GM12891 (cell line): Measurements from ENCODE around the gene PPIP5K1.

ENCODE experiments used
- DNase-seq: peaks from one replicate; pipeline ENCODE4 v3.0.0; 2011; ENCODE audit warnings: low spot score; ENCODE audit not compliant: insufficient read length
- FAIRE-seq: peaks from 2 replicates; lab custom pipeline; 2011; peaks lifted over from hg19 to GRCh38; lab: Jason Lieb, UNC
- PAX5 ChIP-seq: IDR thresholded peaks from 2 replicates; pipeline ENCODE4 v1.6.1; 2011; ENCODE audit warnings: low read length, moderate library complexity, mild to moderate bottlenecking; ENCODE audit not compliant: insufficient read depth, severe bottlenecking
- POLR2A ChIP-seq: IDR thresholded peaks from 2 replicates; pipeline ENCODE4 v1.6.1; 2011; ENCODE audit warnings: low read depth, low read length, control low read depth
- POLR2AphosphoS5 ChIP-seq: IDR thresholded peaks from 2 replicates; pipeline ENCODE4 v1.6.1; 2011; ENCODE audit warnings: low read depth, low read length, control low read depth
- POU2F2 ChIP-seq: IDR thresholded peaks from 2 replicates; pipeline ENCODE4 v1.6.1; 2011; ENCODE audit warnings: low read depth, mild to moderate bottlenecking, control low read depth, low read length, moderate library complexity
- SPI1 ChIP-seq: IDR thresholded peaks from 2 replicates; pipeline ENCODE4 v1.6.1; 2011; ENCODE audit warnings: low read depth, low read length, control low read depth
- TAF1 ChIP-seq: IDR thresholded peaks from 2 replicates; pipeline ENCODE4 v1.6.1; 2011; ENCODE audit warnings: low read depth, low read length, control low read depth

Gene PPIP5K1

GRCh38 chr15:43499635-43500034 is 90.4 kb downstream of the PPIP5K1 start:
- FAIRE-seq (no peak), DNase-seq (no peak)
- TF ChIP-seq TAF1 (no peak), POLR2A (no peak), SPI1 (no peak), POU2F2 (no peak), PAX5 (no peak), POLR2AphosphoS5 (no peak)

DNA sequence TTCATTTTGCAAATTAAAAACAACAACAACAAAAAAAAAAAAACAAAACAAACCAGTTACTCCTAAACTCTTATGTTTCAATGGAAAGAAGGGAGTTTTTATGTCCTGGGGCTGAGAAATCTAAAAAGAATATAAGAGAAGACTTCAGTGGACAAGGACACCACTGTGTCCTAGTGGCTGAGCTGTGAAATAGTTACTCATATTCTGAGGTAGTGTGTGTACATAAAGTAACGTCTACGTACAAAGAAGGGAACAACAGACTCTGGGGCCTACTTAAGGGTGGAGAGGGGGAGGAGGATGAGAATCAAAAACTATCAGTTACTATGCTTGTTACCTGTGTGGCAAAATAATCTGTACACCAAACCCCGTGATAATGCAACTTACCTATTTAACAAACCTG is 91.0 kb downstream of the PPIP5K1 start:
- no peak for DNase-seq
- TF ChIP-seq POU2F2 (no peak), PAX5 (no peak), TAF1 (no peak), POLR2A (no peak), SPI1 (no peak), POLR2AphosphoS5 (no peak)
- no peak for FAIRE-seq

- no peak for DNase-seq
- TF ChIP-seq TAF1 (no peak), POU2F2 (no peak), PAX5 (no peak), POLR2A (no peak), SPI1 (no peak), POLR2AphosphoS5 (no peak)
- no peak for FAIRE-seq
Observed at GRCh38 chr15:43493703-43494472, 96.1 kb downstream of the PPIP5K1 start.

- TF ChIP-seq POU2F2 = no peak
- TF ChIP-seq TAF1 = no peak; the same call in 1 of the 2 replicates
- TF ChIP-seq SPI1 = peak; percentile 46
- peak; percentile 96 for FAIRE-seq
- DNase-seq = peak; percentile 77
Observed at GRCh38 chr15:43492673-43493601, 97.1 kb downstream of the PPIP5K1 start, which contains the start of gene TP53BP1. Gene TP53BP1 (minus strand): TSS chr15:43493156. CDS start chr15:43493043, 113 bp downstream.

GRCh38 chr15:43492266-43492665 is 97.7 kb downstream of the PPIP5K1 start:
- FAIRE-seq (no peak), DNase-seq (no peak)
- no peak for TF ChIP-seq TAF1
- no peak for TF ChIP-seq POU2F2
- no peak for TF ChIP-seq PAX5
- TF ChIP-seq POLR2AphosphoS5 = no peak

GRCh38 chr15:43489191-43489590 is 100.8 kb downstream of the PPIP5K1 start:
- TF ChIP-seq POLR2A (no peak), POU2F2 (no peak), SPI1 (no peak), TAF1 (no peak), POLR2AphosphoS5 (no peak), PAX5 (no peak)
- DNase-seq (no peak), FAIRE-seq (no peak)

DNA sequence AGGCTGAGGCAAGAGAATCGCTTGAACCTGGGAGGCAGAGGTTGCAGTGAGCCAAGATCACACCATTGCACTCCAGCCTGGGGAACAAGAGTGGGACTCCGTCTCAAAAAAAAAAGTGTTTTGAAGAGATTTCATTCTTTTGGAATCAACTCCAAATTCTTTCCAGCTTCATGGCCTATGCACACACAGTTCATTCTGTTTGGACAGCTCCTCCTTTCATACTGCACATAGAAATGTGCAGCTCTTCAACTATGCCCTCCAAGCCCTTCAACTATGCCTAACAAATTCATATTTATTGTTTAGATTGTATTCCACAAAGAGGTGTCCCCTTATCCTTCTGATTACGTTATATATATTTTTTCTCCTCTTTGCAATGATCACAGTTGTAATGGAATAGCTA is 101.2 kb downstream of the PPIP5K1 start:
- DNase-seq (no peak), FAIRE-seq (no peak)
- TF ChIP-seq PAX5 = no peak
- no peak for TF ChIP-seq POLR2A
- no peak for TF ChIP-seq POLR2AphosphoS5
- TF ChIP-seq POU2F2 = no peak
- no peak for TF ChIP-seq TAF1
- TF ChIP-seq SPI1 = no peak

DNA sequence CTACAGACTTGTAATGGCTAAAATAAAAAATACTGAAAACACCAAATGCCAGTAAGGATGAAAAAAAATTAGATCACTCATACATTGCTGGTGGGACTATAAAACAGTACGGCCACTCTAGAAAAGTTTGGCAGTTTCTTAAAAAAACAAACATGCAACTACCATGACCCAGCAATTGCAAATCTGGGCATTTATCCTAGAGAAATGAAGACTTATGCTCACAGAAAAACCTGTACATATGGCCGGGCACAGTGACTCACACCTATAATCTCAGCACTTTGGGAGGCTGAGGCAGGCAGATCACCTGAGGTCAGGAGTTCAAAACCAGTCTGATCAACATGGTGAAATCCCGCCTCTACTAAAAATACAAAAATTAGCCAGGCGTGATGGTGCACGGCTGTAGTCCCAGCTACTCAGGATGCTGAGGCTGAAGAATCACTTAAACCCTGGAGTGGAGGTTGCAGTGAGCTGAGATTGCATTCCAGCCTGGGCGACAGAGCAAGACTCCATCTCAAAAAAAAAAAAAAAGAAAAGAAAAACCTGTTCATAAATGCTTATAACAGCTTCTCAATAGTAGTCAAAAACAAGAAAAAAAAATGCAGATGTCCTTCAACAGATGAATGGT is 102.6 kb downstream of the PPIP5K1 start:
- DNase-seq (no peak), FAIRE-seq (no peak)
- TF ChIP-seq PAX5 (no peak), SPI1 (no peak), POU2F2 (no peak), TAF1 (no peak), POLR2AphosphoS5 (no peak), POLR2A (no peak)
